GM18861 (cell line): ENCODE data around the gene HKDC1.
"Not testable (repeated sequence)": the region's sequence is repeated elsewhere in the genome, so short reads cannot be mapped to it uniquely, and the experiment has no call there.

Experiments used
- ATAC-seq: cut with Tn5 transposase; IDR thresholded peaks from one replicate; pipeline ENCODE4 v1.9.1; 2021; ENCODE audit not compliant: unreplicated experiment

The HKDC1 gene

DNA sequence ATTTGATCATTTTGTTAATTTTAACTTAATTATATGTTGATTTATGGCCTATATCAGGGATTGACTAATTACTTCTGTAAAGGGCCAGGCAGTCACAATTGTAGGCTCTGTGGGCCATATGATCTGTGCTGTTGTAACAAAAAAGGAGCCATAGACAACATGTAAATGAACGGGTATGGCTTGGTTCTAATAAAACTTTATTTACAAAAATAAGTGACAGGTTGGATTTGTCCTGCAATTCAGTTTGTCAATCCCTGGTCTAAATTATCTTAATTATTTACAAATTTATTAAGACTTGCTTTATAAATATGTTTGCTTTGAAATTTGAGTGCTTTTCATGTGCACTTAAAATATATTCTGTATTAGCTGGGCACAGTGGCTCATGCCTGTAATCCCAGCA lies 55.3 kb downstream of the HKDC1 start:
- ATAC-seq, result no peak

DNA sequence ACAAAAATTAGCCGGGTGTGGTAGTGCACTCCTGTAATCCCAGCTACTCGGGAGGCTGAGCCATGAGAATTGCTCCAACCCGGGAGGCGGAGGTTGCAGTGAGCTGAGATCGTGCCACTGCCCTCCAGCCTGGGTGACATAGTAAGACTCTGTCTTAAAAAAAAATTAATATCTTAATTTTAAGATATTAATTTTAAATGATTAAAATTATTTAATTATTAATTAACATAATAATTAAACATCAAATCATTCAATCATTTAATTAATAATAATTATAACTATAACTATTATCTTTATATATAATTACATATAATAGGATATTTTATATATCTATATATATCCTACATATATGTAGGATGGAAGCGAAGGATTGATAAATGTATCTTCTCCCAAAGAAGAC lies 56.4 kb downstream of the HKDC1 start:
- no peak for ATAC-seq

DNA sequence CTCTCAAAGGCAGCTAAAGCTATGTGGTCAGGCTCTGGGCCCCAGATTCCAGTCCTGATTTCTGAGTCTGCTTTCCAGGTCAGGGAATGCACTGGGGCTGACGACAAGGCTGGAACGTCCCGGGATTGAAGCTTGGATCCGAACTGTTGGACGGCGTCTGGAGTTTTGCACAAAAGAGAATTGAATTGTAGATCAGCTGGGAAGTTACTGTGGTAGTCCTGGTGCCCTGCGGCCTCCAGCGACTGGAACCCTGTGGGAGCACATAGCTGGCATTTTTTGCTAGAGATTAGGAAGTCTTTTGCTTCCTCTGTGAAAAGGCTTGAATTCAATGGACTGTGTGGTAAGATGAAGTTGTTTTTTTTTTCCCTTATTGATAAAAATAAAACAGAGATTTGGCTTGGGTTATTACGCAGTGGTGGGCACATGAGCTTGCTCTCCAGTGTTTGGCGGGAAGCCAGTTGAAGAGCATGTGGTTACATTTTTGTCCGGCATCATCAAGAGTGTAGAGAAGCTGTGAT lies 58.4 kb downstream of the HKDC1 start, which contains the start of gene HK1:
Gene HK1 (plus strand): TSS at position 51 of the 518 bp plus-strand sequence.
- no peak for ATAC-seq

DNA sequence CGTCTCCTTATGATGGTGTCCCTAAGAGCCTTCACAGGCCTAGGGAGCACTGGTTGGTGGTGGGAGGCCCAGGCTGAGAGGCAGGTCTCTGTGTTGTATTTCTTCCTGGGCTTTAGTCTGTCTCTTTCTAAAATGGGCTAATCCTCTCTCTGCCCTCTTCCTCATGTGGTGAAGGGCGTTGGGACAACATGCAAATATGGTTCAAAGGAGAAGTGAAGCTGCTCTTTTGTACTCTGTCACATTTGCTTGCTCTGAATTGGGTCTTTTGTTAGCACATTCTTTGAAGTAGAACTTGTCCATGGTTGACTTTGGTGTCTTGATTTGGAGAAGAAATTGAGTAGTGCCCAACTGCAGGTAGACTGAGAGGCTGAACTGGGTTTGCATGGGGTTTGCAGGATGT lies 59.0 kb downstream of the HKDC1 start:
- no peak for ATAC-seq

DNA sequence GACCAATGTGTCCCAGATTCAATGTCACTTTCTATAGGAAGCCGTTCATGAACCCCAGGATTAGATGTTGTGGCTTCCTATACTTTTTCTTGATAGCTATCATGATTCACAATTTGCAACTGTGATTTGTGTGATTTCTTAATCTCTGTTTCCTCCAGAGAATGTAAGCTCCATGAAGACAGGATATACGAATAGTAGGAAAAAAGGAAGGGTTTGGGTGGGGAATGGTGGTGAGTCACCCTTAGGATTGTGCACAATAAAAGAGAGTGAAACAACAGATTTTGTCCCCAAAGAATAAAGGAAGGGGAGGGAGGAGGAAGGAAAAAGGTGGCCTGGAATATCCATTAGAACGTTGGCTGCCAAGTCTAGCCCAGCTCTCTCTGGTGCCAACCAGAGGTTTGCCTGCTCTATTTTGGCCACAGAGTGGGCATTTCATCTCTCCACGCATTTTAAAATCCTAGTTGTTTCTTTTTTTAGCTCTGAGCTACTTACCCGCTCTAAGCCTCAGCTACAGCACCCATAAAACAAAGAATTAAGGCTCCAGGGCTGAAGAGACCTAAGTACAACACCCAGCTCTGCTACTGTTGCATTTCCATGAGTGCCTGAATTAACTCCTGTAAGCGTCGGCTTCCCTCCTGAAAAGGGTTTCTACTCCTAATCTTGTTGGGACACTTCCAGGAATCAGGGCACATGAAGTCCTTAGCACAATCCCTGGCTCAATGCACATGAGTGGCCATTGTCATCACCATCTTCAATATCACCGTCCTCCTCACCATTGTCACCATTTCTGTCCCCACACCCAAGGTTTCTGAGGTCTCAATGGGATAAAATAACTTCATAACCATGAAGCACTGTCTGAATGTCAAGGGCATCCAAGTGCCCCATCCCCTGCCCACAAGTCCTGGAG lies 61.6 kb downstream of the HKDC1 start:
- no peak for ATAC-seq

DNA sequence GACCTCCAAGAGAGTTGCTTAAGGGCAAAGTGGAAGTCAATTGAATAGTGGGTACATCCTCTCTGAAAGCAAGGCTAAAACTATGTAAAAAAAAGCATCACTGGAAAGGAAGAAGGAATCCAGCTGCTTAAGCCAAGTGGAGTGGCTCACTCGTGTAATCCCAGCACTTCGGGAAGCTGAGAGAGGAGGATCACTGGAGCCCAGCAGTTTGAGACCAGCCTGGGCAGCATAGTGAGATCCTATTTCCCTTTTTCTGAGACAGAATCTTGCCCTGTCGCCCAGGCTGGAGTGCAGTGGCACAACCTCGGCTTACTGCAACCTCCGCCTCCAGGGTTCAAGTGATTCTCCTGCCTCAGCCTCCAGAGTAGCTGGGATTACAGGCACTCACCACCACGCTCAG lies 64.3 kb downstream of the HKDC1 start:
- not testable (repeated sequence) for ATAC-seq

DNA sequence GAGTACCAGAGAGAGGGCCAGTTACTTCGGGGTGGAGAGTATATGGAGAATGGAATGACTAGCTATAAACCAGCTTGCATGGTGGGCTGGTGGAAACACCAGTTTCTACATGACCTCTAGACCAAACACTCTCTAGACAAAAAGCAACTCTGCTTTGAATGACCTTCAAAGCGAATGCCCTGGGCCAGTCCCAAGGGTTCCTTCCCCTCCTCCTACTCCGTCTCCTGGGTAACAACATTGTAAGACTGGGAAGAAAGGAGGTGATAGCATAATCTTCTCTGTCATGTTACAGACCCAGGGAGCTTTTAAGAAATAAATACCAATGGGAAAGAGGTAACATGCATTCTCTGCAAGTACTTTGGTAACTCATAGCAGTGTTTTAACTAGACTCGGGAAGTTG lies 65.6 kb downstream of the HKDC1 start:
- no peak for ATAC-seq

DNA sequence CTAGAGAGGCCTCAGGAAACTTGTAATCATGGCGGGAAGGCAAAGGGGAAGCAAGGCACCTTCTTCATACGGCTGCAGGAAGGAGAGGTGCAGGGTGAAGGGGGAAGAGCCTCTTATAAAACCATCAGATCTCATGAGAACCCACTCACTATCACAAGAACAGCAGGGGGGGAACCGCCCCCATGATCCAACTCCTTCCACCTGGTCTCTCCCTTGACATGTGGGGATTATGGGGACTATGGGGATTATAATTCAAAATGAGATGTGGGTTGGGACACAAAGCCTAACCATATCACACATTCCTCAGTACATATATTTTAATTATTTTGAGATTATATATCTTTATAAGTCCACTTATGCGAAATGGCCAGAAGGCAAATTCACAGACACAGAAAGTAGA lies 67.0 kb downstream of the HKDC1 start:
- ATAC-seq, result no peak

DNA sequence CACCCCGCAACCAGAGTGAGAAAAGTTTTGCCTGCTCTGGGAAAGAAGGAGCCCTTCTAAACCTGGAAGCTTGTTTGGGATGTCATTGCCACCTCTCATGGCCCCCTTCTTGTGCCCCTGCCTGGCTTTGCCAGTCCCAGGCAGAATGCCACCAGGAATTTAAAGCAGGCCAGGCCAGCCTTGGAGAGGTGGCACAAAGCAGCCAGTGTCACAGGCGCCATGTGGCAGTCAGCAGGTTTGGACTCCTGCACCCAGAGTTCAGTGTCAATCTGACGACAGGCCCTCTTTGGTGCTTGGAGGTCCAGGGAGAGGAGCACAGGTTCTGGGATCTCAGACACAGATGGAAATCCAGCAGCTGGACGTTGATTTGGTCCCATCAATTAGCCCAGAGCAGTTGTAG lies 70.9 kb downstream of the HKDC1 start:
- ATAC-seq, result no peak

DNA sequence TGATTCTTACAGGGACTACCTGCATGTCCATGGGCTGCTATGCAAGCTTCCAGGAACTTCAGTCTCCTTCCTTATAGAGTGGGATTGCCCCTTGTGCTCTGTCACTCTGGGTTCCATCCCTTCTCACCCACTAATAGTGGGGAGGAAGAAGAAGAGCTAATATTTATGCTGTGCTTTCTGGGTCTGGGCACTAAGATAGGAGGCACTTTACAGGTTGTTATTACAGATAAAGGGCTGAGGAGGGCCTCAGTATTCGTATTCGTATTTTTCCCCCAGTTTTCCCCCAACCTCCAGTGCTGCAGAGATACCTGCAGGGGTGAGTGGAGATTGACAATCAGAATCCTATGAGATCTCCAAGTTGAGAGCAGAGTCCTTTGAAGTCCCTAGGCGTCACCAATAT lies 72.3 kb downstream of the HKDC1 start:
- ATAC-seq, result no peak

DNA sequence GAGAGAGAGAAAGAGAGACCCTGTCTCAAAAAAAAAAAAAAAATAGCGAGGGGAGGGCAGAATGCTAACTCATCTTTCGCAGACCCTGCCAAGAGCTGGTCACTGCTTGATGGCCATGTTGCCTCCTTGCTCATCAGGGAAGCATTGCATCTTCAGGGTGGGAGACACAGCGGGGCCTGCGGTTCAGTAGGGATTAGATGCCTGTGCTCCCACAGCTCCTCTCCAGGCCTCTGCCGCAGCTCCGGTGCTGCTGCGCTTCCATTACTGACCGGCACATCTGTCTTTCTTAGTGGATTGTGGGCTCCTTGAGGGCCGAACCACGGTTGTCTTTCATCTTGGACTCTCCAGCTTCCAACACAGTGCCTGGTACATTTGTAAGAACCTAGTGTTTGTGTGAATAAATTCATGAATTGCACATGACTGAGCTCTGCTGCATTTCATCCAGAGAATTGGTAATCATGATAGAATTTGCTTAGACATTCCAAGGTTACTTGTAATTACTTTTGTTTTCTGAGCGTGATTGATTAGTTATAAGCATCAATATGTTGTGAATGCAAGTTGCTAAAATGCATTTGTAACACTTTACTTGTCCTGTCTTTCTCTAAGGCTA lies 75.0 kb downstream of the HKDC1 start:
- ATAC-seq, result no peak

DNA sequence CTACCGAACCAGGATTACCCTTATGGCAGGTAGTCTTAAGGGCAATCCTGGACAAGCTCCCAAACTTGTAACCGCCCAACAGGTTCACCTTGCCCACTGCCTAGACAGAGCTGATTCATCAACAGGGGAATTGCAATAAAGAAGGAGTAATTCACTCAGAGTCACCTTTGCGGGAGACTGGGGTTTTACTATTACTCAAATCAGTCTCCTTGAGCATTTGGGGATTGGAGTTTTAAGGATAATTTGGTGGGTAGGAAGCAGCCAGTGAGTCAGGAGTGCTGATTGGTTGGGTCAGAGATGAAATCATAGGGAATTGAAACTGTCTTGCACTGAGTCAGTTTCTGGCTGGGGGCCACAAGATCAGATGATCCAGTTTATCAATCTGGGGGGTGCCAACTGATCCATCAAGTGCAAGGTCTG lies 83.5 kb downstream of the HKDC1 start:
- ATAC-seq, result no peak

DNA sequence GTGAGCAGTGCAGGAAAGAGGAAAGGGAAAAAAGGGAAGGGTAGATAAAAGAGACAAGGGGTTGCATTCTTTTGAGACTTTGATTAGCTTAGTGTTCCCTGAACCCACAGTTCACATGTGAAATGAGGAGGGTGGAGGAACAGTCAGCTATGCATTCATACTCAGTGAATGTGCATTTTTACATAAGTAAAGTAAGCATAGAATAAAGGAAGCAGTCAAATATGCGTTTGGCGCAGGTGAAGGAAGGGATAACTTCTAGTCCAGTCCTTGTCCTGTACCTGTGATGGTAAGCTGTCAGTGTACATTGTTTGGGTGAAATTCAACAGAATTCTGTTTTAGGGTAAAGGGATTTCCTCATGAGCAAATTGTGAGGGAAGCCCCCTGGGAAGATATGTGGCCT lies 86.3 kb downstream of the HKDC1 start:
- no peak for ATAC-seq

DNA sequence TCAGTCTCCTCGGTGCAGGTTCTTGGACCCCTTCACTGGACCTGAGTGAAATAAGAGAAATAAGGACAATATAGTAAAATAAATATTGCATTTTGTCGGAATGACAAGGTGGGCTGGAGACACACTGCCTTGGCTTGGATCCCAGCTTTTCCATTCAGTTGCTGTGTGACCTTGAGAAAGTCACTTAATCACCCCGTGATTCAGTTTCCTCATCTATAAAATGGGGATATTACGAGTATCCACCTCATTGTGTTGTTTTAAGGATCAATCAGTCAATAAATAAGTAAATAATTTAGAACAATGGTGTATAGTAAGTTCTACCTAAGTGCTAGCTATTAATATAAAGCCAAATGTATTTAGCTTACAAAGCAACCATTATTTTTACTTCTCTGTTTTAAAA lies 87.3 kb downstream of the HKDC1 start:
- ATAC-seq, result no peak

DNA sequence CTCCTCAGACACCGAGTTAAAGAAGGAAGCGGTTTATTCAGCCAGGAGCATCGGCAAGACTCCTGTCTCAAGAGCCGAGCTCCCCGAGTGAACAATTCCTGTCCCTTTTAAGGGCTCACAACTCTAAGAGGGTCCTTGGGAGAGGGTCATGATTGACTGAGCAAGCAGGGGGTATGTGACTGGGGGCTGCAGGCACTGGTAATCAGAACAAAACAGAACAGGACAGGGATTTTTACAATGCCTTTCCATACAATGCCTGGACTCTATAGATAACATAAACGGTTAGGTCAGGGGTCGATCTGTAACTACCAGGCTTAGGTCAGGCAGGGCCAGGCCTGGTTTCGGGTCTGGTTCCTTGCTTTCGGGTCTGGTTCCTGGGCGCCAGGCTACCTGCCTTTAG lies 88.2 kb downstream of the HKDC1 start:
- not testable (repeated sequence) for ATAC-seq

DNA sequence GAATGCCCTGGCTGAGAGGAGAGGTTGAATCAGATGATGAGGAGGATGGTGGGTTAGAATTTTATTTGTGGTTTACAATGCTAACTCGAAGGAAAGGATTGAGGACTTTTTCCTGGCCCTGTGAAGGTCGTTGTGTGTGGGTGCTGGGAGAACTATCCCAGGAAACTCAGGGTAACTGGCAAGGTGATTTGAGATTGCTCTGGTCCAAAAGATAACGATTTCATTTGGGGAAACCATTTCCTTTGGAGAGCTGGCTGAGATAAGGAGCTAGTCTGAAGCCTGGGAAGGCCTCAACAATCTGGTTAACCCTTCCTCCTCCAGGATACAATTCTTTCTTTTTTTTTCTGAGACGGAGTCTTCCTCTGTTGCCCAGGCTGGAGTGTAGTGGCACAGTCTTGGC lies 91.2 kb downstream of the HKDC1 start:
- no peak for ATAC-seq

DNA sequence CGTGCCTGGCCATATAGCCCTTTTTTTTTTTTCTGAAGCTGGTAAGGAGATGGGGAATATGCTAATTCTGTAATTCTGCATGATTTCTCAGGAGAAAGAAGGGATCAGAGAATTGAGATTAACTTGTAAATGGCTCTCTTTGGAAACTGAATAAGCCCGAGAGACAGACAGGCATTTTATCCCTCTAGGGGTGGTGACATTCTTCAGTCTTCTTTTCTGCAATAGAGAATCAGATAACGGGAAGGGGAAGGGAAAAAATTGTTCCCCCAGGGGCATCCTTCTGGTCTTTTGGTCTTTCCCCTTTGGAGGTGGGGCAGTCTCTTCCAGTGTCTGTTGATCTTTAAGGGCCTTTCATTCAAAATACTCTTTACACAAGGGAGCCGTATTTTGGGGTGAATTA lies 92.4 kb downstream of the HKDC1 start:
- no peak for ATAC-seq

DNA sequence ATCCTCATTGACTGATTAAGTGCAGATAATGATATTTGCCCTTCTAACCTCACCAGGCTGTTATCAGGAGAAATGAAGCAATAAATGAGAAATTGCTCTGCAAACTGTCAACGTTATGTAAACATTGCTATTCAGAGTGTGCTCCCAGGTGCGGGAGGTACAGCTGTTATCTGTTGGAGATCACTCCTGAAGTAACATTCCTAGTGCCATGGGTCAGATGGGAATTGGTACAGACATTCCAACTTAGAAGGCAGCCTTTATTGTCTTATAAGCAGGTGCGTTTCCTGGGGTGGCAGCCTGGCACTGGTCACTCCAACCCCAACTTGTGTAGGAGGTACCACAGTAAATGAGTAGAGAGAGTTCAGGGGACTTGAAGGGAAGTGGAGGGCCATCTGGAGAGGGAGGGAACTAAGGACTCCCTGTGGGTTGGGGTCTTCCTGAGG lies 95.0 kb downstream of the HKDC1 start:
- ATAC-seq, result no peak

DNA sequence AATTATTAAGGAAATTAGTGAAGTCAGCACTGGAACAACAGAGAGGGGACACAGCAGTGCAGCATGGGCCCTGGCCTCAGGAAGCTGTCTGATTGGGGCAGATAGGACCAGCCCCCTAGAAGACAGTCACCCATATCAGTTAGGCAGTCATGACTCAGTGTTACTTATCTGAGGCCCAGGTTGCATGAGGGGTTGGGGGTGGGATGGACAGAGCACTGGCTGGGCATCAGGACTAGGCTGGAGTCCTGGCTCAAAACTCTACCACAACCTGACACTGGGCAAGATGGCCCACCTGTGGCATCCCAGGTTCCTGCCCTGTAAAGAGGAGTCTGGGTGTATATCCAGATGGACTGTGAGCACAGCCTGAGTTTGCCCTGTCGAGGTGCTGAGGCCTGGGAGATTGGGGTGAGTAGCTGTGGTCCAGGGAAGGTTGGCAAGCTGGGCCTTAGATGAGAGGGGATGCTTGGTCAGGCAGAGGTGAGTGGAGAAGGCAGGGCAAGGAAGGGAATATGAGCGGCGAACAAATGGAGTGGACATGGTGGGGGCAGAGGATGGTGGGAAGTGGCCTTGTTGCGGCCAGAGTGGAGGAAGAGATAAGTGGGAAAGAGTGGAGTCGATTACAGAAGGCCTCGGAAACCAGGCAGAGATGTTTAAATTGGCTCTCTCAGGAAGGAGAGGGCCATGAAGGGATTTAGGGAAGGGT lies 95.6 kb downstream of the HKDC1 start:
- ATAC-seq, result no peak

DNA sequence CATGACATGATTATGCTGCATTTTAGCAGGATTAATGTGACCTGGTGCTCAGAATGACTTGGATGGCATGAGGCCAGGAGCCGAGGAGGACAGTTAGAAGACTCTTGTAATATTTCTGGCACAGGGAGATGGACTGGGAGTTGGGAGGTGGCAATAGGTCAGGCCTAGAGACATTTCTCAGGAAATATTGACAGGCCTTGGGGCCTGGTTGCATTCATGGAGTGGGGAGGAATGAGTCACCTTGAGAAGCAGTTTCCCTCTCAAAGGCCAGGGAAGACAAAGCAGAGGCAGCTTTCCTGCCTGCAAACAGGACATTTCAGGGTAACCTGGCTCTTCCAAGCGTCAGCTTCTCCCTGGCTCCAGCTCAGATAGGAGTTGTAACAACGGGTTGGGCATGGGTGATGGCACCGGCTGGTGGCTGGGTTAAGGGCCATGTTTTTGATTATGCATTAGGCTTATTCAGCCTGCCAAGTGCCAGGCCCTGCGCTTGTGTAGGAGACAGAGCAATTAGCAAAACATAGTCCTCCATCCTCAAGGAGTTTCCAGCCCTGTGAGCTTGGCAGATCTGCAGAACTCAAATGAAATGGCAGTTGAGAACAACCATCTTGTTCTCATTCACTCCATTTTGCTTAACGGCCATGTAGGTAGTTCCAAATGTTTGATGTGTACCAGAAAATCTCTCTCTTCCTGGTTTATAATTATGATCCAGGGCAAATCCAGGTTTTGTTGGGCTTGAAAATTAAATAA lies 96.4 kb downstream of the HKDC1 start:
- no peak for ATAC-seq
